ENCODE results near the gene RUNDC1.
"Not testable (repeated sequence)": the region's sequence is repeated elsewhere in the genome, so short reads cannot be mapped to it uniquely, and the experiment has no call there.

RUNDC1 gene

GRCh38 chr17:42980274-42980765 lies at the start of gene RUNDC1:
Gene RUNDC1 (plus strand): TSS chr17:42980565. CDS start chr17:42980577, 12 bp downstream.
- peak; percentile 94 for DNase-seq

GRCh38 chr17:42937712-42938596 lies 42.4 kb upstream of the RUNDC1 start:
- peak; percentile 68 for DNase-seq

DNA sequence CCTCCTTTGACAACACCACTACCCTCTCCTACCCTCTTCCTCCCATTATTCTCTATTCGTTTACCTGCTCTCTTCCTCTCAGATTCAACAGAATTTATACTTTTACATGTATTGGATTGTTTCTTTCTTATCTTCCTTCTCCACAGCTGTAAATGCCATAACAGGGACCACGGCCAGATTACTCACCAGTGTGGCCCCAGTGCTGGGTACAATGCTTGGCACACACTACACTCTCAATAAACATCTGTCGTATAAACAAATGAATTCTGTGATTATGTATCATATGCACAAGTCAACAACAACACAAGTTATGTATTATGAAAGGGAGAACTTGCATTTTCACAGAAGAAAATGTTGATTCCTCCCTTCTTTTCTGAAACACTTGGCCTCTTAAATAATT lies 36.2 kb upstream of the RUNDC1 start:
- DNase-seq, result no peak

DNA sequence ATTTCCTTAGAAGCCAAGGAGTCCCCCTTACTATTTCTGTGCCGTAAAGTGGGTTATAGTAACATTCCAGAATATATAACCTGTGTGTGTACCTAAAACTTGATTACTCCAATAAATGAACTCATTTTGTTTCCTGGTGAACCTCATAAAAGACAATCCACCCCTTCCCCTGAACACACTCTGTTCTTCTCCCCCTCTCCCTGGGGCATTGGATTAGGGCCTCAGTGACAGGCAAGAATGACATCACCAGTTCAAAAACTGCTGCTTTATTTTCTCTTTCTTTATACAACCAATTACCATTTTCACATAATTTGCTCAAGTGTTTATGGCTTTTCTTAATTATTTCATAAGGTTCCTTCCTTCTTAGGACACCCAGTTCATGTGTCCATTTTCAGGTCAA lies 33.6 kb upstream of the RUNDC1 start:
- no peak for DNase-seq

GRCh38 chr17:42950044-42950783 lies 30.2 kb upstream of the RUNDC1 start:
- DNase-seq, result no peak

DNA sequence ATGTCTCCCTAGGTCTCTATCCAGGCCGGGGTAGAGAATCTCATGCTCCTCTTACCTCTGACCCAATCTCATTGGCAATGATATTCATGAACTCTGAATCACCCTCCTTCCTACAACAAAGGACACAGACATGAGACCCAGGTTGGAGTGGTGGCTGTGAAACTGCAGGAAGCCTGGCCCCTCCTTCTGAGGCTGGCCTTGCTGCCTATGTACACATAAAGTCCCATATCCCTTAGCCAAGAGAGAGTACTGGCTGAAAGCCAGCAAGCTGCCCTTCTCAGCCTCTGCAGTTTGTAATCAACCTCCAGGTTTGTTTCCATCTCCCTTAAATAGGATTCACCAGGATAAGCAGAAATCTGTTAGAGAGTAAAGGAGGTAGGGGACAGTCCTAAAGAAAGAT lies 26.7 kb upstream of the RUNDC1 start:
- no peak for DNase-seq

DNA sequence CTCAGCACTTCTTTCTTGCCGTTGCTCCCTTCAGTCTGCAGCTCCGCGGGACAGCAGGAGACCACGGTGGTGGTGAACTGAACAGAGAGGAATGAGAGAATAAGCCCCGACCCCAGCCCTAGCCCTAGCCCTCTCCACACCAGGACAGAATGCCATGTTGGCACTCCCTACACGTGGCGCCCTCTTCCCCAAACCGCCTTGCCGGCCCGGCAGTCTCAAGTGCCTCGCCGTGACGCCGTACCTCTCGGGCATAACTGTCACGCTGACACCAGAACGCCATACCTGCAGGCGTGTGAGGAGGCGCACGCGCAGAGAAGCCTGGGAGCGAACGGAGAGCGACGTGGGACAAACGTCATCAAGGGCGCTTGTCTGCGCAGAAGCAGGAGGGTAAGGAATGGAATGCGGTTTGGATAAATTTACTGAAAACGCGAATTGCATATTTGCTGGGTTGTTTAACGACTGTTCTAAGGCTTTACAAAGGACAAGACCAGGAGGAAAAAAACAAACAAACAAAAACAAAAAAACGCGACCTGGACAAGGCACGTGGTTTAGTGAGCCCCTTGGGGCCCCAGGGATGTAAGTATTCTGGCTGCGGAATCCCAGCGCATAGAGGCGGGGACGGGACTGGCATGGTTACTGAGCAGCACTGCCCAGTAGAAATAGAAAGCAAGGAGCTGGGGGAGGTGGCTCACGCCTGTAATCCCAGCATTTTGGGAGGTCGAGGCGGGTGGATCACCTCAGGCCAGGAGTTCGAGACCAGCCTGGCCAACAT lies 16.0 kb upstream of the RUNDC1 start, which contains the start of gene AARSD1:
Gene AARSD1 (minus strand): TSS at position 294 of the 772 bp plus-strand sequence. CDS start 14 bp downstream, at position 280.
- peak; percentile 94 for DNase-seq

- no peak for DNase-seq
These were observed 12.4 kb upstream of the RUNDC1 start for GRCh38 chr17:42967925-42968324.

DNA sequence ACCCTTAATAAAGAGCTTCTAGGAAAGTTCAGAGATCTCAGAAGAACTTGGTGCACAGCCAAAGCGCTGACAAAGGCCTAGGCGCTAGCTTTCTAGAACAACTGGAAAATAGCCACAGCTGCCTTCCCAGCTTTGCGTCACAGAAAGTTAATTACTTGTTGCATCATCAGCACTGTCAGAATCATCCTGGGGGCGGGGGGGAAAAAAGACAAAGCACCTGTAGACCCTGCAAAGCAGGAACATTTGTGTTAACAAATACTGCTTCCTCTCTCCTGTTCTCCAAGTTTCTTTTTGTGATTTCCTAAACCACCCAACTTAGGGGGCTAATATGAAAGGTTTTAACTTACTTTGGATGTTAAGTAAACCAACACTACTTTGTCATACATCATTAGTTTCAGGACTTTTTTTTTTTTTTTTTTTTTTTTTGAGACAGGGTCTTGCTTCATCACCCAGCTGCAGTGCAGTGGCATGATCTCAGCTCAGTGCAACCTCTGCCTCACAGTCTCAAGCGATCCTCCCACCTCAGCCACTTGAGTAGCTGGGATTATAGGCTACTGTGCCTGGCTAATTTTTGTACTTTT lies 11.3 kb upstream of the RUNDC1 start:
- peak; percentile 67 for DNase-seq

- DNase-seq, result no peak
These were observed 8.8 kb upstream of the RUNDC1 start for GRCh38 chr17:42971589-42971988.

GRCh38 chr17:42973323-42973722 lies 7.0 kb upstream of the RUNDC1 start:
- DNase-seq, result not testable (repeated sequence)

DNA sequence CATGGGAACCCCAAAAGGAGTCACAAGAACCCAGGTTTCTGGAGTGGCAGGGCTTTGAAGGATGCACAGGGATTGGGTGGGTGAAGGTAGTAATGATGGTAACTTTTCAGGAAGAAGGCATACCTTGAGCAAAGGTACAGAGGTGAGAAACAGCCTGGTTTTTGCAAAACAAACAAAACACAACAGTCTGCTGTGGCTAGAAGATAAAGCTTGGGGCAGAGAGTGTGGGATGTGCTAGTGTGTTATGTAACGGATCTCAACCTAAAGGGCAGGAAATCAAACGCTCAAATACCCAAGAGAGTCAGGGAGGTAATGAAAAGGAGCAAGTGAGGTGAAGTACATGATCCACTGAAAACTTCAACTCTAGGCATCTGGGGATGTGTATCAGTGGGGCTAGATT lies 5.1 kb upstream of the RUNDC1 start:
- no peak for DNase-seq

- DNase-seq, result not testable (repeated sequence)
These were observed 4.7 kb upstream of the RUNDC1 start for GRCh38 chr17:42975701-42976100.

DNA sequence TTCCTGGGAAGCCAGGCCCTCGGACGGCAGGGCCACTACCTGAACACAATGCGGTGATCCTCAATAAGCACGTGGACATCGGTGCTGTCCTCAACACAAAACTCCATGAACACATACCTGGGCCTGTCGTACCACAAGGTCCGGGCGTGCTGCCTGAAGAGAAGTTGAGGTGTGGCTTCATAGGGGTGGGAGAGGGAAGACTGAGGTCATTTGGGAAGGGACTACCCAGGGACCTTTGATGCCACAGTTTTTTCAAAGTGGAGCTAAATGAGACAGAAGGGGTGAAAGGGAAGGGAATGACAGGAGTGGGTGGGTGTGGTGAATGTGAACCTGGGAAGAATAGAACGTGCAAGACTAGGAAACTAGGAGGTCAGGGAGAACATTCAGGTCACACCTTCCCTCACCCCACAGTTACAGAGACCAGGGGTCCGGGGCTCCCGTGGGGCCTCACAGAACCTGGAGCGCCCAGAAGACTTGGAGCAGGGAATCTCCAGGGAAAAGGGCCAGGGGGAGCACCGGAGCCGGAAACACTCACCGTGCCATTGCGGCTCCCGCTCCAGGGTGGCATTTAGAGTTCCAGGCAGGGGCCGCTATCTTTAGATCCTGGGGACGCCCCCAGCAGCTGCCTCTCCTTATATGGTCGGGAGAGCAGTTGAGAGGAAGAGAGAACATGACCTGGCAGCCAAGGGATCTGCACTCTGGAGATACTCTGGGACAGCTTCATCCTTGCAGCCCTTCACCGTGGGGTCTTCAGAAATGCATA lies 673 bp upstream of the RUNDC1 start, which contains the start of gene PTGES3L:
Gene PTGES3L (minus strand): TSS at position 570 of the 763 bp plus-strand sequence. CDS start 27 bp downstream, at position 543.
- DNase-seq, result peak; percentile 36

- DNase-seq, result peak; percentile 88
These were observed 517 bp downstream of the RUNDC1 start for GRCh38 chr17:42980766-42981397.

GRCh38 chr17:42982266-42982665 lies 1.9 kb downstream of the RUNDC1 start:
- no peak for DNase-seq

DNA sequence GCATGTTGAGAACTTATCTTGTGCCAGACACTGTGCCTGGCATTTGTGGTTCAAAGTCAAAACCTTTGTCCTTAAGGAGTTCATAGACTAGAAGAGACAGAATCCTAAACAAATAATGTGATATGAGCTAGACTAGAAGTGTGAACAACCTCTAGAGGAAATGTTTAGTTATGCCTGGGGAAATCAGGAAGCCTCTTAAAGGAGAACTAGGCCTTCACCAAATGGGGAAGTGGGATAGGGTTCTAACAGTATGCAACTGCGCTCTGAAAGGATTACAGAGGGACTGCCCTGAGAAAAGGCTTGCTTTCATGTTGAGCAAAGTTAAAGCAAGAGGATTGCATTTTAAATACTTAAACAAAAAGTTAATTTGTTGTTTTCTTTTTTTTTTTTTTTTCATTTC lies 4.9 kb downstream of the RUNDC1 start:
- no peak for DNase-seq

DNA sequence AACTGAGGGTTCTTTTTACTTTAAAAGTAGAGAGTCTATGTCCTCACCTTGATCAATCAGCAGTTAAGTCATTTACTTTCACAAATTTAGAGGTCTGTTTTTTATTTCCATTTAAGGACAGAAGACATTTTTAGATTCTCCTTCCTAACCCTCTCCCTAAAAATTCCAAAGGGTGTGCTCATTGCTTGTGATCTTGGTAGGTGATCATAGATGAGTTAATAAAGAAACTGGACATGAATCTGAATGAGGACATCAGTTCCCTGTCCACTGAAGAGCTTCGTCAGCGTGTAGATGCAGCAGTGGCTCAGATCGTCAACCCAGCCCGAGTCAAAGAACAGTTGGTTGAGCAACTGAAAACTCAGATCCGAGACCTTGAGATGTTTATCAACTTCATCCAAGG lies 8.8 kb downstream of the RUNDC1 start:
- DNase-seq, result no peak

GRCh38 chr17:42989726-42990652 lies 9.6 kb downstream of the RUNDC1 start:
- no peak for DNase-seq

GRCh38 chr17:42991471-42991870 lies 11.1 kb downstream of the RUNDC1 start:
- DNase-seq, result no peak
